Calu3 (cell line): ENCODE data around the gene RBM47. TPM values are rescaled to one million over a fixed set of nuclear protein-coding genes. Genes with fewer than 3 reads are reported as not detected.
"Not testable (repeated sequence)": the region's sequence is repeated elsewhere in the genome, so short reads cannot be mapped to it uniquely, and the experiment has no call there.

Source experiments
- BruUV-seq: library from RNA; stranded (reverse); fragments of 400-500 nt; replicated peaks from 2 replicates; lab custom pipeline; 2021; lab: Mats Ljungman, UMichigan
- CTCF ChIA-PET: fragments of 300-600 bp; sonication (Branson Sonifier 250); formaldehyde crosslinking; loops from one replicate; lab custom pipeline; 2022; ENCODE audit warnings: antibody characterized with exemption; lab: Charles Lee
- DNase-seq: peaks from one replicate; pipeline ENCODE4 v3.0.0; 2022
- H3K27ac Mint-ChIP-seq: one replicate; pipeline ENCODE4 v1.8.0; 2022; ENCODE audit warnings: mixed read lengths; ENCODE audit not compliant: unreplicated experiment
- H3K27me3 Mint-ChIP-seq: one replicate; pipeline ENCODE4 v1.8.0; 2022; ENCODE audit warnings: mixed read lengths; ENCODE audit not compliant: unreplicated experiment
- H3K36me3 Mint-ChIP-seq: one replicate; pipeline ENCODE4 v1.8.0; 2022; ENCODE audit warnings: mild to moderate bottlenecking, moderate library complexity, mixed read lengths; ENCODE audit not compliant: insufficient read depth, unreplicated experiment
- H3K4me1 Mint-ChIP-seq: one replicate; pipeline ENCODE4 v1.8.0; 2022; ENCODE audit warnings: mild to moderate bottlenecking, low read depth, mixed read lengths; ENCODE audit not compliant: unreplicated experiment
- H3K4me3 Mint-ChIP-seq: one replicate; pipeline ENCODE4 v1.8.0; 2022; ENCODE audit warnings: mild to moderate bottlenecking, low read depth, moderate library complexity, mixed read lengths; ENCODE audit not compliant: unreplicated experiment
- H3K9me3 Mint-ChIP-seq: one replicate; pipeline ENCODE4 v1.8.0; 2022; ENCODE audit warnings: low read depth, mixed read lengths; ENCODE audit not compliant: unreplicated experiment
- intact Hi-C: fragments of 100-400 bp; cut with micrococcal nuclease; formaldehyde crosslinking; loops from one replicate; pipeline ENCODE4 v1.10.0; 2022; ENCODE audit not compliant: unreplicated experiment
- total RNA-seq: library from RNA; stranded (reverse); gene quantifications from 2 replicates; pipeline ENCODE4 v1.2.3, GENCODE V29; 2022
- TF ChIP-seq, protein P1 (sequence below): fragments of 200-600 bp; IDR thresholded peaks from one replicate; pipeline ENCODE4 v1.8.0; 2022; ENCODE audit warnings: antibody characterized with exemption; ENCODE audit not compliant: unreplicated experiment

The RBM47 gene
- total RNA-seq, 1 experiment from 2014 or later = 86.6 TPM

DNA sequence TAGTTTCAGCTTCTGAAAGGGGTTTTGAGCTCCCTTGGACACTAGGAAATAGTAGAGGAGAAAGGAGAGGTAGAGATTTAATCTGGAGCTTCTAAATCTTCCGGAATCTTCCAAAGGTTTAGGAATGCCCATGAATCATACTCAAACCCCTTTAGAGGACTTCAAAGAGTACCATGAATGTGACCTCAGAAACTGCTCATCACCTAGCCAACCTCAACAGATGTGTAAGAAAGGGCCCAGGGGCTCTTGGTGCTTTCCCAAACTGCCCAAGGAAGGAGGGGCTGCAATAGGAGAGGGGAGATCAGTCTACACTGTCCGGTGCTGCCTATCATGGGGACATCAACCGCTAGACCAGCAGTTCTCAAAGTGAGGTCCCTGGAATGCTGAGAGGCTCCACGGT lies 109.1 kb downstream of the RBM47 start:
- CTCF ChIA-PET = interaction anchor here (0.6 kb wide), 2 partner anchors 329 to 1339 kb away, joined by 3 to 4 read pairs; no protein-coding TSS in a partner anchor
- TF ChIP-seq, protein P1, sequence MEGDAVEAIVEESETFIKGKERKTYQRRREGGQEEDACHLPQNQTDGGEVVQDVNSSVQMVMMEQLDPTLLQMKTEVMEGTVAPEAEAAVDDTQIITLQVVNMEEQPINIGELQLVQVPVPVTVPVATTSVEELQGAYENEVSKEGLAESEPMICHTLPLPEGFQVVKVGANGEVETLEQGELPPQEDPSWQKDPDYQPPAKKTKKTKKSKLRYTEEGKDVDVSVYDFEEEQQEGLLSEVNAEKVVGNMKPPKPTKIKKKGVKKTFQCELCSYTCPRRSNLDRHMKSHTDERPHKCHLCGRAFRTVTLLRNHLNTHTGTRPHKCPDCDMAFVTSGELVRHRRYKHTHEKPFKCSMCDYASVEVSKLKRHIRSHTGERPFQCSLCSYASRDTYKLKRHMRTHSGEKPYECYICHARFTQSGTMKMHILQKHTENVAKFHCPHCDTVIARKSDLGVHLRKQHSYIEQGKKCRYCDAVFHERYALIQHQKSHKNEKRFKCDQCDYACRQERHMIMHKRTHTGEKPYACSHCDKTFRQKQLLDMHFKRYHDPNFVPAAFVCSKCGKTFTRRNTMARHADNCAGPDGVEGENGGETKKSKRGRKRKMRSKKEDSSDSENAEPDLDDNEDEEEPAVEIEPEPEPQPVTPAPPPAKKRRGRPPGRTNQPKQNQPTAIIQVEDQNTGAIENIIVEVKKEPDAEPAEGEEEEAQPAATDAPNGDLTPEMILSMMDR = no peak
- no peak for DNase-seq
- H3K27ac Mint-ChIP-seq = no peak overlapping the region
- no TSS peak for BruUV-seq
- intact Hi-C loops = no loop called here
- H3K4me3 Mint-ChIP-seq = no peak overlapping the region
- no peaks in the 10 kb centered on the region for H3K27me3 Mint-ChIP-seq
- peaks cover 33% of the 10 kb centered on the region for H3K36me3 Mint-ChIP-seq
- H3K9me3 Mint-ChIP-seq = no peaks in the 10 kb centered on the region
- H3K4me1 Mint-ChIP-seq = peaks cover 26% of the 10 kb centered on the region

DNA sequence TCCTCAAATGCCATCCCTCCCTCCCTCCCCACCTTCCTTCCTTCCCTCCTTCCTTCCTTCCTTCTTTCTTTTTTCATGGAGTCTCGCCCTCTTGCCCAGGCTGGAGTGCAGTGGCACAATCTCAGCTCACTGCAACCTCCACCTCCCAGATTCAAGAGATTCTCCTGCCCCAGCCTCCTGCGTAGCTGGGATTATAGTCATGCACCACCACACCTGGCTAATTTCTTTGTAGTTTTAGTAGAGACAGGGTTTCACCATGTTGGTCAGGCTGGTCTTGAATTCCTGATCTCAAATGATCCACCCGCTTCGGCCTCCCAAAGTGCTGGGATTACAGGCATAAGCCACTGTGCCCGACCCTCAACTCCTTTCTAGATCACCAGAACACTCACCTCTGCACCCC lies 112.6 kb downstream of the RBM47 start:
- DNase-seq = not testable (repeated sequence)

DNA sequence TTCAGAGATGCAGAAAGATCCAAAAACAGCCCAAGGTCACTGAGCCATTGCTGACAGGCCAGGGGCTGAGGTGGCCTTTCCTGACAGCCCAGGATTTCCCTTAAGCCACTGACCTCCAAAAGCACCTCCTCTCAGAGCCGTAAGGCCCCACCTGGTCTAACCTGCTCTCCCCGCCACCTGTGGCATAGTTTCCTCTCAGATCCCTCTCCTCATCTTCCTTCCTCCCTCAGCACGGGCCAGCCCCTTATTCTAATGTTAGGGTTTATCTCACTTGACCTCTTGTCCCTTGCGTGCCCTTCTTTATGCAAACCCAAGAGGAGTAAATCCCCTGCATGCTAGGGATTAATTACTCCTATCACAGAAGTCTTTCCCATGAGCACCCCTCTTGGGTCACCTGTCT lies 113.0 kb downstream of the RBM47 start:
- CTCF ChIA-PET = no interaction called here
- no TSS peak for BruUV-seq
- Mint-ChIP-seq H3K27ac (peak overlapping the region; percentile 53), H3K4me3 (peak overlapping the region; percentile 80), H3K27me3 (no peaks in the 10 kb centered on the region), H3K4me1 (peaks cover 30% of the 10 kb centered on the region), H3K9me3 (no peaks in the 10 kb centered on the region), H3K36me3 (peaks cover 56% of the 10 kb centered on the region)
- TF ChIP-seq, protein P1 = no peak
- intact Hi-C loops = no loop called here
- DNase-seq = peak; percentile 30

More for the DNA sequence above, 112.6 kb downstream of the RBM47 start:
- H3K9me3 Mint-ChIP-seq, CTCF ChIA-PET, BruUV-seq, intact Hi-C loops, H3K27me3 Mint-ChIP-seq: not testable (repeated sequence)
- peak overlapping the region; percentile 80 for H3K4me3 Mint-ChIP-seq
- peak overlapping the region; percentile 53 for H3K27ac Mint-ChIP-seq
- H3K4me1 Mint-ChIP-seq = peaks cover 30% of the 10 kb centered on the region
- peaks cover 52% of the 10 kb centered on the region for H3K36me3 Mint-ChIP-seq

DNA sequence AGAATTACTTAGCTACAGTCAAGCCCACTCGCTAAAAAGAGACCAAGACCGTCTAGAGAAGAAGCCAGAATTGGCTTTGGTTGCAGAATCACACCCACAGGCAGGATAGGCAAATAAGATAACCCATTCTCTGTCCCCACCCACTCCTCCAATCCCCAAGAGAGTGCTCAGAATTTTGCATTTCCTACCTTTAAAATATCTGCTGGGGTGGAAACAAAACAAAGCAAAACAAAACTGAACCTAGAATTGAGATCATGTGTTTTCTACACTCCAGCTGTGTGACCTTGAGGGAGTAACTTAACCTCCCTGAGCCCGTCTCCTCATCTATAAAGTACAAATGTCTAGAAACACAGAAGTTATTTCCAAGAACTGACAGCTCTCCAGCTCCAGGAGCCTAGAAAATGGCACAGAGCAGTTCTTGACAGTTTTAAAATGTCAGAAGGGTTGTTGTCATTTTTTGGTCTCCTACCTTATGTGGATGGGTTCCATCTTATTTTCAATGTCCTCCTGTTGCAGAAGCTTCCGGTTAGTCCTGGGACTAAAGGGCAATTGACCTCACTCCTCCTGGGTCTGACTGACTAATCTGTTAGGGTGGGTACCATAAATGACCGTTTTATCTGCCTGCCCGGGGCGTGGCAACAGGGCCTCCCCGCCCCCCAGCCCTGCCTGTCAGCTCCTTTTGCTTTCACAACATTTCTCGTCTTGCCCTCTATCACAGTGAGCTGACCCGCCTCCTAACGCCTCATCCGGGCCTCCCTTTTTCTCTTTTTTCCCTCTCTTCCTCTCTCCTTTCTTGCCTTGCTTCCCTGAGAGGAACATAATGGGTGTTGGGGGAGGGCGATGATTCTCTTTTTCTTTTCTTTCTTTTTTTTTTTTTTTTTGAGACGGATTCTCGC lies 114.0 kb downstream of the RBM47 start:
- peak; percentile 40 for DNase-seq
- H3K36me3 Mint-ChIP-seq = peaks cover 66% of the 10 kb centered on the region
- H3K9me3 Mint-ChIP-seq = no peaks in the 10 kb centered on the region
- TF ChIP-seq, protein P1 = no peak
- H3K27ac Mint-ChIP-seq = peak overlapping the region; percentile 93
- H3K4me1 Mint-ChIP-seq = peaks cover 35% of the 10 kb centered on the region
- intact Hi-C loops = no loop called here
- CTCF ChIA-PET = interaction anchor here (1.1 kb wide), 1 partner anchor 40 kb away, joined by 3 read pairs; no protein-coding TSS in a partner anchor
- H3K27me3 Mint-ChIP-seq = no peaks in the 10 kb centered on the region
- peak overlapping the region; percentile 80 for H3K4me3 Mint-ChIP-seq
- no TSS peak for BruUV-seq
